GM19240 (cell line): ENCODE measurements around the gene TP73.
A peak's percentile ranks its signal among the peaks of the same experiment; 100 is the strongest.

ENCODE experiments used
- DNase-seq: peaks from one replicate; pipeline ENCODE4 v3.0.0; 2011; ENCODE audit warnings: low spot score; ENCODE audit not compliant: insufficient read length

TP73 gene

DNA sequence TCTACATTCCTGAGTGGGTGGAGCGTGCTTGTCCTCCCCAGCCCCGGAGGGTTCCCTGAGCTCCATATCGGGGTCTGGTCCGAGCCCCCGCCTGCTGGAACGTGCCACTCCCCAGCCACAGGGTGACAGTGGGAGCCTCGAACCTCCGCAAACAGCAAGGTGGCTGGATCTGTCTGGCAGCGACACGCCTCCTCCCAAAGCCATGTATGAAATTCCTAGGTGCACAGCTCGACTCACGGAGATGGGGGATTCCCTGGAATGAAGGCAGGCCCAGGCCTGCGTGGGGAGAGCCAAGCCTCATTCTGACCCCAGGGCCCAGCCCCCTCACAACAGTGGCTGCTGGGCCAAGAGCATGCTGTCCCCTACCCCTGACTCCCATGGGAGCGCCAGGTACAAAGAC lies 32.9 kb downstream of the TP73 start:
- no peak for DNase-seq

DNA sequence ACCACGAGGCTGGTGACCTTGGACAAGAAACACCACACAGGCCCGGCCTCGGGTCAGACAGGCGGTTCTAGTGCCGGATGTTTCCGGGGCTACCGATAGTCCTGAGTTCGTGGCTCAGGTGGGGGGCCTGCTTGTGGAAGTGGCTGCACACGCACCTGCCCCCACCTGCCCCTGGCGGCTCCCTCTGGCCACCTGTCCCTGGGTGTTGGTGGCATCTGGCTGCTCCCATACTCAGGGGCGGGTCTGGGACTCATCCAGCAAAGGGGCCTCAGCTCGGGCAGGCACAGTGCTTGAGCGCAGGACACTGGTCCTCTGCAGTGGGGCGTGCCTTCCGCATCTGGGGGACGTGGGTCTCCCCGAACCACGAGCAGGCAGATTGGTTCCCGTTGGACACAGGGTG lies 33.6 kb downstream of the TP73 start:
- no peak for DNase-seq

DNA sequence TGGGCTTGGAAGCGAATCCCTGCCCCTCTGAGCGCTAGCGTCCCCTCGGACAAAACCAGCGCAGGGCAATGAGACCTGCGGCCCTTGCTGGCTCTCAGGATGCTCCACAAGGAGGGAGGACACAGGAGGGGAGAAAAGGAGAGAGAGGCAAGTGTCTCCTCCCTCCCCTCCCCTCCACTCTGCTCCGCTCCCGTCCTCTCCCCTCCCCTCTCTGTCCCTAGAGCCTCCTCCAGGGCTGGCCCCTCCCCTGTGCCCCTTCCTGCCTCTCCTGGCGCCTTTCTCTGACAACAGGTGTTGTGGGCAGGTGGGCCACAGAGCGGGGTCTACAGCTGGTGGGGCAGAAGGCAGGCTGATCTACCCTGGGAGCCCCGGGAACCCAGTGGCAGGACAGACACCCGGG lies 35.2 kb downstream of the TP73 start:
- DNase-seq: no peak

DNA sequence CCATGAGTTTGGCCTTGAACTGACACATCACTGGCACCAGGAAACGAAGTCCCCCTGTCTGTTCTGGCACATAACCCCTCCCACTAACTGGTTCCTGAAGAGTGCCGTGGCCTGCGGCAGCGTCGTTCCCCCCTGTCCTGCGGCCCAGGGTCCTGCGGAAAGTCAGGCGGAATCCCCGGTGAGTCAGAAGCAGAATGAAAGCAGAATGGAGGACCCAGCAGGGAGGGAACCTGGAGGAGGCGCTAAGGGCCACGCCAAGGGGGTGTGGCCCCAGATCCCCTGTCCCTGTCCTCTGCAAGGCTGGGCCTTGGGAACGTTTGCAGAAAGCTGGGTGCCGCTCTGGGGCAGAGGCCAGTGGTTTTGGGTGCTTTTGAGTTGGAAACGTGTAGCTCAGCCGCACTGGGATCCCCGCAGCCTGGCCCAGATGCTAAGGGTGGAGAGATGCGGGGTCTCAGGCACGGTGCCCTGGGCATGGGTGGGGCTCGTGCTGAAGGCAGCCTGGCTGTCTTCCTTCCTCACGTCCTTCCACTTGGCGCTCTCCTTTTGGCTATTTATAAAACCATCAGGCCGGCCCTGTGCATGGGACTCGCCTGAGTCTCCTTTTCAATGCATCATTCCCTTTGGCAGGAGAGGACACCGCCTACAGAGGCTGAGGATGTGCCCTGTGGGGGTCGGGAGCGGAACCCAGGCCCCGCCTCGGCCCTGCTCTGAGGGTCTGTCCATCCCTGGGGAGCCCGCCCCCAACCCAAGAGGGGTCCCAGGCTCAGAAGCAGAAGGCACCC lies 36.2 kb downstream of the TP73 start:
- DNase-seq: peak; percentile 43

DNA sequence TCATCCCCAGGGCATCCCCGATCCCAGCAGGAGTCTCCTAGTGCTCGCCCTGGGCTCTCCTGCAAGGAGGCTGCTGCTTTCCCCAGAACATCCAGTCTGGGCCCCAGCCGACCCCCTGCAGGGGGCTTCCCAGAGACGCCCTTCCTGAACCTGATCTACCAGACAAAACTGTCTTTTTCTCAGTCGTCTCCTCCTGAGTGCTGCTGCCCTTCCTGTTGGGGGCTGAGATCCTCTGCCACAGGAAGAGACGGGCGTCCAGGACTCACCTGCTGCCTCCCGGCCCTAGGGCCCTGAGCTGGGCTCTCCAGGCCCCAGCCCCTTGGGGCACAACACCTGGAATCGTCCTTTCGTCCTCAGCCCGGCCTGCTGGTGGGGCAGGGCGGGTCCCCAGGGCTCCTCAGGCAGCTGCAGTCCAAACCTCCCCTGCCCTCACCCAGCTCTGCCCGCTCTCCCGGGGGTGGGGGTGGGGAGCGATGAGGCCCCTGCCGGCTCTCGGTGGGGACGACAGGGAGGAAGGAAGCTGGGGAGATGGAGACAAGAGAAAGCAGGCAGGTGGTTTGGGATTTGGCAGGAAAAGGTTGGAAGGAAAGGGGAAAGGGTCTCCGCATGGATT lies 36.9 kb downstream of the TP73 start:
- no peak for DNase-seq

DNA sequence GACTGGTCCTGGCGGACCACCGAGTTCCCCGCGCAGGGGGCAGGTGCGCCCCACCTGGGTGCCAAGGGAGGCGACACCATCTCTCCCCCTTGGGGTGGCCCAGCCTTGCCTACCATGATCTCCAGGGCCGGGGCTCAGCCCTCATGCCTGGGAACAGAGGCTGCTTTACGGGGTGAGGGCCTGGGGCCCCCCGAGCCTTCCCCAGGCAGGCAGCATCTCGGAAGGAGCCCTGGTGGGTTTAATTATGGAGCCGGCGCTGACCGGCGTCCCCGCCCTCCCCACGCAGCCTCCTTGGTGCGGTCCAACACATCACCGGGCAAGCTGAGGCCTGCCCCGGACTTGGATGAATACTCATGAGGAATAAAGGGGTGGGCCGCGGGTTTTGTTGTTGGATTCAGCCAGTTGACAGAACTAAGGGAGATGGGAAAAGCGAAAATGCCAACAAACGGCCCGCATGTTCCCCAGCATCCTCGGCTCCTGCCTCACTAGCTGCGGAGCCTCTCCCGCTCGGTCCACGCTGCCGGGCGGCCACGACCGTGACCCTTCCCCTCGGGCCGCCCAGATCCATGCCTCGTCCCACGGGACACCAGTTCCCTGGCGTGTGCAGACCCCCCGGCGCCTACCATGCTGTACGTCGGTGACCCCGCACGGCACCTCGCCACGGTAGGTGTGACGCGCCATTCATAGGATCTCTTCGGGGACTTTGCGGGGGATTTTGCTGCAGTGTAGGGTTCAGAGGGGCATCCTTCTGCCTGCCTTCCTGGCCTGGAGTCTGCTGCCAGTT lies 38.2 kb downstream of the TP73 start:
- no peak for DNase-seq

DNA sequence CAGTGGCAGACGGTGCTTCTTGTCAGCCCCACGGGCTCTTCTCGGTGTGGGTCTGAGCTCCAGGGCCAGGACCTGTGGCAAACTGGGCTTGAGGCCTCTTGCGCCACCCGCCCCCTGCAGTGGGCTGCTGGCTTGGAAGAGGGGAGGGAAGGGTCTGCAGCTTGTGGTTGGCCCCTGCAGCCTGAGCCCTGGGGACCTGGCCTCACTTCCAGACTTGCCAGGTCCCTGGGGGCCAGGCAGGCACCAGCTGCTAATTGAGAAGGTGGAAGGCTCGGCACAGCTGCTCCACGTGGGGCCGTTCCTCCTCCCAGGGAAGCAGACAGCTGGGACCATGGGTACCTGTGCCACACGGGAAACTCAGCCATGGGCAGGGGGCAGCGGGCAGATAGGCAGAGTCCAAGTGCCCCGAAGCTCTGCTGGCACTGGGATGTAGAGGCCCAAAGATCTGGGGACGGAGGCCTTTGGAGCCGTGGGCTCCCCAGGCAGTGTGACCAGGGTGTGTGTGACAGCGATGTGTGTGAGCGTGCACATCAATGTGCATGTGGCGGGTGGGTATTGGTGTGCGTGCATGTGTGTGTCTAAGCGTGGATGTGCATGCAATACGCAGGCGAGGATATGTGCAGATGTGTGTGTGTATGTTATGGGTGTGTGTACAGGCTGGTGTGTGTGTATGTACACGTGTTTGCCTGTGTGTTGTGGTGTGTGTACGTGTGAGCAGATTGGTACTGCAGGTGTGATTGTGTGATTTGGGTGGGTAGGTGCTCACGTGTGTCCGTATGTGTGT lies 39.3 kb downstream of the TP73 start:
- DNase-seq: no peak

DNA sequence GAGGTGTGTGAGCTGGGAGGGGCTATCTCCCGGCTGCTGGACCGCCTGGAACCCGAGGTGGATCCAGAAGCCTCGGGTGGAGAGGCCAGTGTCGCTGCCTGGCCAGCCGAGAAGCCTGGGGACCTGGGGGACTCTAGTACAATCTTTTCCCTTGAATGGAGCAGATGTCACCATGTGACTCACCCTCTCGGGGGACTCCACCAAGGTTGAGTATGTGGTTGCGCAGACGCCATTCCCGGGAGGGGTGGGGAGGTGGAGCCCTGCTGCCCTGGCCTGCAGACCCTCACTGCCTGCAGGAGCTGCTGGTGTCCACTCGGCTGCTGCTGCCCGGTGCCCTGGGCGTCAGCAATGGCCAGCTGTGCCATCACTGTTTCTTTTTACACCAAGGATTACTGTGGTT lies 40.3 kb downstream of the TP73 start:
- no peak for DNase-seq

DNA sequence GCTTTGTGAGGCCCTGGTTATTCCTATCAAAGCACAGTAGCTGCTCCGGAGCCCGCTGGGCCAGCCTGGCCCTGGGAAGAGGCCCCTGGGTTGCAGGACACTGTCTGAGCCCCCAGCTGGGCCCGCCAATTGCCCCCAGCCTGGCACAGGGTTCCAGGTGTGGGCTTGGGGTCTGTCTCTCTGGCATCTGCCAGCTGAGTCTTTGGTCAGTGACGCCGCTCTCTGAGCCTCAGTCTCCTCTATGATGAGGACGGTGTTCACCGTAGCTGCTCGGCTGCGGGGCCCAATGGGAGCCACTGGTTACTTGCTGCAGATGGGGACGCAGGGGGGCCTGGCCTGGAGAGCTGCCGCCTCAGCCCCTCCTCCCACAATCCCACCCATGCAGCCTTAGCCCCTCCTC lies 41.0 kb downstream of the TP73 start:
- DNase-seq: no peak

DNA sequence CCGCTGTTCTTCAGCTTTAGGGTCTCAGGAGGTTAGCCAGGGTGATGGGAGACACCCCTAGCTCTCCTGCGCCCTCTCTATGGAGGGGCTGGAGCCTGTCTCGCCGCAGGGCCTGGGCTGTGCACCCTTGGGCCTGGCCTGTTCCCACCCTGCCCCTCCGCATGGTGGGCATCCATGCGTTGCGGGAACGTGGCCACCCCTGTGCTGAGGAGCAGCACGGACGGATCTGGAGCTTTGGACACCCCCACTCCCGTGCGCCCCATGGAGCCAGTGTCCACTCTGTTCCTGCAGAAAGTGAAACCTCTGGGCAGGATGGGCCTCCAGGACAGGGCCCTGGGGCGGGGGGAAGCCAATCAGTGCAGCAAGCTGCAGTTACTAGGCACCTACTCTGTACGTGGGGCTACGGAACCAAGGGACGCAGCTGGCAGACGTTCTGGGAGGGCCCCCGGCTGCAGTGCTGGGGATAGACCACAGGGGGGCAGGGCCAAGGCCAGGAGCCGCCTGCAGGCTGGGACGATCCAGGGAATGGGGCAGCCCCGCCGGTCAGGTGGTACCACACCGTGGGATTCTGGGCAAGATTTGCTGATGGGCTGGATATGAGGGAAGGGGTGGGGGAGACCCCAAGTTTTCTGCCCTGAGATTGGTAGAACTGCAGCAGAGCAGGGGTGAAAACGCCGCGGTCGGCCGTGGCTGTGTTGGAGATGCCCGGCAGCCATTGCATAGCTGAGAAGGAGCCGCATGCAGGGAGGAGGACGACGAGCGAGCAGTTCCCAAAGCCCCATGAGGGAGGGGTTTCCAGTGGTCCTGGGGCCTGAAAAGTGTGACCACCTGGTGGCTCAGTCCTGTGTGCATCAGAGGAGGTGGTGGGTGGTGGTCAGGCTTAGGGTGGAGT lies 43.3 kb downstream of the TP73 start:
- DNase-seq: peak; percentile 78

DNA sequence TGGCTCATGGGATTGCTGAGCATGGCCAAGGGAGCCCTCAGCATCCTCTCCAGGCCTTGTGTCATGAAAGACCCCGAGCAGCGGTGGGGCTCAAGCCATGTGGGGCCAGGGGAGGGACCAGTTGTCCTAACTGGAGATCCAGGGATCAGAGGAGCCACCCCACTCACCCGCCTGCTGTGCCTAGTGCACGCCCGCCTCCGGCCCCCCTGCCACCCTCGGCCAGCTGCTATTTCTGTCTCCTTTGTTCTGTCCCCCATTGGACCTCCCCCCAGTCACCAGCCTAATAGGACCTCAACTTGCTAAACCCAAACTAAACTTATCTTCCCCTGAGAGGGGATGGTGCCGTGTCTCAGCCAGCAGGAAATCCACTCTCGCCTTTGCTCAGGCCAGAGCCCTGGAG lies 44.4 kb downstream of the TP73 start:
- no peak for DNase-seq

DNA sequence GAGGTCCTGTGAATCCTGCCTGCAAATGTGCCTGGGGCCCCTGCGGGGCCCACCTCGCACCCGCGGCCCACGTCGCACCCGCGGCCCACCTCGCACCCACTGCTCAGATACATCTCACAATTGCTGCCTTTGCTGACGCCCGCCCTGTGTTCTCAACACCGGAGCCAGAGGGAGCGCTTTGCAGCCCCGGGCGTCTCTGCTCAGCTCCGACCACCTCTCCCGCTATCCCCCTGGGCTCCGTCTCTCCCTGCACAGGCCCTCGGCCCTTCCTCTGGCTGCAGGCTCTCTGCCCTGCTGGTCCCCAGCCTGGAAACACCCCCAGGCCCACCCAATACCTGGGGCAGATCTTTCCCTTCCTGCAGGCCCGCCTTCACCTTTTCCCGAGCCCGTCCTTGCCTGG lies 44.8 kb downstream of the TP73 start:
- DNase-seq: no peak

DNA sequence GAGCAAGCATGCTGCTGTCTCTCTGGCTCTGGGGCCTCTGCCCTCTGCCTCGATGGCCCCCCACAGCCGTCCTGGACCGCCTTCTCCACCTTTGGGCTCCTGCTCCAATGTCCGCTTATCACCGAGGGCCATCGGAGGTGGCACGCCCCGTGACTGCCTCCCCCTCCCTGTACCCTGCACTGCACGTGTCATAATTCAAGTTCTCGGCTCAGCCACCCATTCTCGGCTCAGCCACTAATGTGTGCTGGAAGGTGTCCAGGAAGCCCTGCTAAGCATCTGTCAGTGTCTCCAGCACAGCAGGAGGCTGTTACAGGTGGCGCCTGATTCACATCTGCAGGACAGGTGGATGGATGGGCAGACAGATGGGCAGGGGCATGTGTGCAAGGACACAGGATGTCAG lies 45.5 kb downstream of the TP73 start:
- DNase-seq: no peak

DNA sequence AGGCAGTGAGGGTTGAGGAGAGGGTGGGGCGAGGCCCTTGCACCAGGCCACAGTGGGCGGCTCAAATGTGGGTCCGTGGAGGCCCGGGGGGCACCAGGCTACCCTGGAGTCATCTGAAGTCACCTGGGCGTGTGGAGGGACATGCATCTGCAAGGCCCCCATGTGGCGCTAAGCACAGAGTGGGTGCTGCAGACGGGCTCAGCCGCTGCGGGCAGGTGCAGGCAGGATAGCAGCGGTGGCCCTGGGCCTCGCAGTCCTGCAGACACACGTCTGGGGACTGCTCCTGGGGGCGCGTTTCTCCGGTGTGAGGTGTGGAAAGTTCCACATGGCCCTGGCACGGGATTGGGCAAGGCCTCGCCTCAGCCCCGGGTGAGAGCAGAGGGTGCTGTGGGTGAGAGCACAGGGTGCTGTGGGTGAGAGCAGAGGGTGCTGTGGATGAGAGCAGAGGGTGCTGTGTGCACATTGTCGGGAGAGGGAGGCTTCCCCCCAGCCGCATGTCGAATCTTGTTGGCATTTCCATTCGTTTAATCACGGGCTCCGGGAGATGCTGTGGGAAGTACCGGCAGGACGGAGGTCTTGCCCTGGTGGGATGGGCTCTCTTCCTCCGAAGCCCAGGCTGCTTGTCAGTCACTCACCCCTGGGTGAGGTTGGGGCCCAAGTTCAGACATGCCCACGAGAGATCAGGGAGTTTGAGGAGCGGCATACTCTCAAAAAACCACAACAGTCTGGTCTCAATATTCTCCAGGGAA lies 46.5 kb downstream of the TP73 start:
- no peak for DNase-seq

DNA sequence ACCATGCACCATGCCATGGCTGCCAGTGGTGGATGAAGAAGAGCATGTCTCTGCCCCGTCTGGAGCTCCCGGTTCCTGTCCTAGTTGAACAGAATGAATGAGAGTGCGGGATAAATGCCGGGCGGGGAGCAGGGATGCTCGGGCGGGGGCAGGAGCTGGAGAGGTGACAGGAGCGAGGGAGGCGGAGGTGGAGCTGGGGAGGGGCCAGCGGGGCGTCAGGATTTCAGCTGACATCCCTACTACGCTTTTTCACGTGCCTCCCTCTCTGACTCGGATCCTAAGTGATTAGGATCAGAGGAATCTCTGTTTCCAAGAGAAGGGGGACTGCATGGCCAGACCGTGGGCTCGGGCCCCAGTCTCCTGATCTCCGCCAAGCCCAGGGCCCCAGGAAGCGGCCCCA lies 47.3 kb downstream of the TP73 start:
- no peak for DNase-seq

DNA sequence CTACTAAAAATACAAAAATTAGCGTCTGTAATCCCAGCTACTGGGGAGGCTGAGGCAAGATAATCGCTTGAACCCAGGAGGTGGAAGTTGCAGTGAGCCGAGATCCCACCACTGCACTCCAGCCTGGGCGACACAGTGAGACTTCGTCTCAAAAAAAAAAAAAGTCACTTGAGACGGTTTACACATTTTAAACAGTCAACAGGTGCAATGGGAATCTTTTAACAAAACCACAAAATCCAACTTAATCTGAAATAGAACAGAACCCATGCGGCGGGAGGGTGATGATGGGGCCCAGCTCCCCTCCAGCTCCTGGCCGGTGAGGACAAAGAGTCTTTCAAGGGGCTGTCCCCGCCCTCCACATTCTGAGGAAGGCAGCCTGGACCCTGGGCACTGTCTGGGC lies 48.3 kb downstream of the TP73 start:
- DNase-seq: no peak

DNA sequence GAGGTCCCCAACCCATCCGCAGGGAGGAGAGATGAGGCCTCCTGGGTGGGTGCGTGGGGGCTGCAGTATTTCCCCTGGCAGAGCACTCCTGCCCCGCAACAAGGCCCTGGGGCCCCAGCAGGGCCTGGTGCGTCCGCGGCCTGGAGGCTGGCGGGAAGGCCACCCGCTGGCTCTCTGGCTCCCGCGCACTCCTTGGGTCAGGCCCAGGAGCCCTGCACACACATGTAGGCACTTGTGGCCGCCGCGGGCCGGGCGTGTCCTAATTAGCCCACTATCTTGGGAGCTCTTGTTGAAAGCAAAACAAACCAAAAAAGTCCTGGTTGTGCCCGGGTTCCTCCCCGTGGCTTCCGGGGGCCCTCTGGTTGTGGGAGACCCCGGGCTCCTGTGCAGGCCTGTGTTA lies 50.2 kb downstream of the TP73 start:
- no peak for DNase-seq

DNA sequence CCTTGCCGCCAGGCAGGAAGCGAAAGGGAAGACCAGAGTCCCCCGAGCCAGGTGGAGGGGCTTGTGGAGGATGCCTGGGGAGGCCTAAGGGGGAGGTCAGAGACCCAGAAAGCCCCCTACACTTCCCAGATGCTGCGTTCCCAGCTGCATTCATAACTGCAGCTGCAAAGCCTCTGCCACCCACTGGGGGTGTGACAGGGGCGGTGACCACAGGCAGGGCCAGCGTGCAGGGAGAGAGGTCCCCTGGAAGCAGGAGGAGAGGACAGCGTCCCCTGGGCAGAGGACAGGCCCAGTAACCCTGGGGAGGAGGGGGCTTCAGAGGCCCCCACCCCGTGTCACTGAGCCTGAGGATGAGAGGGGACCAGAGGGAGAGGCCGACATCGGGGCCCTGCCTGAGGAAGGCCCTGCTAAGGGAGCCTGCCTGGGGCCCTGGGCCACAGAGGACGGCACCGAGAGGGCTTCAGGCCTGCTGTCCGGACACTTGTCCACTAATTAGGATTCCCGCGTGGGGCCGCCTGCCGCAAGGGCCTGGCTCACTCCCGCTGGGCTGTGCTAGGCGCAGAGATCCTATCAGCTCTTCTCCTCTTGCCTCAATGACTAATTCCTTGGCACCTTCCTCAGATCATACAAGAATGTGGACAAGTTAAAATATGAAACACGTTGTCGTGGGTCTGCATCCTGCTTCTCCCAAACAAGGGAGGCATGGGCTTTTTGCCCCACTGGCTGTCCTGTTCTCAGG lies 50.8 kb downstream of the TP73 start:
- no peak for DNase-seq

DNA sequence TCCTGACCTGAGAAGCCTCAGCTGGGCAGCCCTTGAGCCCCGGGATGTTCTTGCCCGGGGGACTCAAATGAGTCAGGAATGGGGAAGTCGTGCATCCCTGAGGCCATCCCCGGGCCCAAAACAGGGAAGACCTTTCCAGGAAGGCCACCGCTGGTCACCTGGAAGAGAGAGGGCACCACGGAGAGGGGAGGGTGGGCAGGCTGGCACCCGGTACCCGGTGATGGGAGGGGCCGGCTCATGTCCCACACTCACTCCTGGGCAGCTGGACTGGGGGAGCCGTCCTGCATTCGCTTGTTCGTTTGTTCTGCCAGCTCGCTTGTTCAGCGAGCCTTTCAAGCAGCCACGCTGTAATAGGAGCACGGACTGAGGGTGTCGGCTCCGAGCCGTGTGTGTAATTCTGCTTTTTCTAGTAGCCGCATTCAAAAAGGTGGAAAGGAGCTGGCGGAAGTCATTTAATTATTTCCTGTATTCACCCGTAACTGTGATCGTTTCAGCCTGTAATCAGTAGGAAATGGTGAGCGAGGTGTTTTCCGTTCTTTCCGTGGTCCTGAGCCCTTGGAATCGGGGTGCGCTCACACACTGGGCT lies 51.6 kb downstream of the TP73 start:
- no peak for DNase-seq
